Endothelial cell of umbilical vein (primary cell): ENCODE data around the gene MYO1H. TPM values are rescaled to one million over a fixed set of nuclear protein-coding genes. Genes with fewer than 3 reads are reported as not detected.

Experiments
- BruUV-seq: library from RNA; stranded (reverse); fragments of 400-500 nt; replicated peaks from 2 replicates; lab custom pipeline; 2021; lab: Mats Ljungman, UMichigan
- CTCF ChIA-PET: fragments of 300-600, 350-600 bp; sonication (Branson Sonifier 250); formaldehyde crosslinking; loops from one replicate; lab custom pipeline; 2021; ENCODE audit warnings: antibody characterized with exemption, inconsistent platforms; lab: Charles Lee
- POLR2A ChIA-PET: fragments of 300-600, 350-600 bp; sonication (Branson Sonifier 250); formaldehyde crosslinking; loops from one replicate; lab custom pipeline; 2021; ENCODE audit warnings: antibody characterized with exemption, inconsistent platforms; lab: Charles Lee
- DNase-seq: peaks from one replicate; pipeline ENCODE4 v3.0.0-alpha.2; 2011; ENCODE audit warnings: low read depth, low spot score
- FAIRE-seq: peaks from 2 replicates; lab custom pipeline; 2011; peaks lifted over from hg19 to GRCh38; lab: Jason Lieb, UNC
- H2AFZ ChIP-seq: 2 replicates; pipeline ENCODE4 v1.6.0; 2012; ENCODE audit warnings: low read depth, low read length, control low read depth, inconsistent platforms
- H3K27ac ChIP-seq: 2 replicates; pipeline ENCODE4 v1.5.1; 2011; ENCODE audit warnings: low read depth, mild to moderate bottlenecking, control low read depth, low read length, moderate library complexity; ENCODE audit not compliant: insufficient read depth
- H3K27me3 ChIP-seq, 2 experiments: 2 replicates each; pipeline versions ENCODE4 v1.6.0 to v1.6.1; 2011; ENCODE audit warnings: low read length in 2 of 2, mixed read lengths in 1 of 2; ENCODE audit not compliant: control insufficient read depth in 2 of 2, insufficient read depth in 2 of 2
- H3K36me3 ChIP-seq, 2 experiments: 2 replicates in 1 of 2; 3 replicates in 1 of 2; pipeline ENCODE4 v1.5.1; 2011; ENCODE audit warnings: low read length in 2 of 2, mild to moderate bottlenecking in 1 of 2, moderate library complexity in 1 of 2; ENCODE audit not compliant: control insufficient read depth in 2 of 2, insufficient read depth in 2 of 2; ENCODE audit errors: extremely low read depth in 1 of 2
- H3K4me1 ChIP-seq: 3 replicates; pipeline ENCODE4 v1.5.1; 2011; ENCODE audit warnings: mild to moderate bottlenecking, low read length; ENCODE audit not compliant: control insufficient read depth, insufficient read depth; ENCODE audit errors: extremely low read depth
- H3K4me2 ChIP-seq: 2 replicates; pipeline ENCODE4 v1.6.1; 2011; ENCODE audit warnings: low read length, control low read depth, mixed read lengths; ENCODE audit not compliant: insufficient read depth
- H3K4me3 ChIP-seq, 3 experiments: fragments of 200-600 bp in 1 of 3; sonication (generic), shearing (Covaris generic) in 1 of 3; replicated peaks in 1 of 3; 2 replicates each; pipeline ENCODE4 v1.5.1; 2011 to 2016; ENCODE audit warnings: control low read depth in 3 of 3, low read length in 3 of 3, mild to moderate bottlenecking in 2 of 3, inconsistent platforms in 1 of 3, low read depth in 1 of 3, moderate library complexity in 1 of 3; ENCODE audit not compliant: insufficient read depth in 1 of 3
- H3K79me2 ChIP-seq: 2 replicates; pipeline ENCODE4 v1.6.0; 2012; ENCODE audit warnings: low read length, inconsistent platforms; ENCODE audit not compliant: control insufficient read depth, insufficient read depth
- H3K9ac ChIP-seq: replicated peaks from 2 replicates; pipeline ENCODE3; 2011; ENCODE audit warnings: low read length, control low read depth; ENCODE audit not compliant: insufficient read depth; ENCODE audit errors: extremely low read depth
- H3K9me1 ChIP-seq: replicated peaks from 3 replicates; pipeline ENCODE4 v1.6.0; 2011; ENCODE audit warnings: mild to moderate bottlenecking, low read length; ENCODE audit not compliant: control insufficient read depth, insufficient read depth; ENCODE audit errors: extremely low read depth
- H3K9me3 ChIP-seq: replicated peaks from 2 replicates; pipeline ENCODE4 v1.5.1; 2012; ENCODE audit warnings: low read length, inconsistent platforms; ENCODE audit not compliant: control insufficient read depth, insufficient read depth
- H4K20me1 ChIP-seq: replicated peaks from 2 replicates; pipeline ENCODE3; 2011; ENCODE audit warnings: mild to moderate bottlenecking, low read length; ENCODE audit not compliant: control insufficient read depth, insufficient read depth; ENCODE audit errors: extremely low read depth
- CTCF ChIP-seq, 2 donors: IDR thresholded peaks; 1 replicate in 1 of 2; 2 replicates in 1 of 2; pipeline ENCODE4 v1.5.1; 2011; ENCODE audit warnings: low read length in 2 of 2, mild to moderate bottlenecking in 2 of 2, moderate library complexity in 2 of 2, control low read depth in 1 of 2, inconsistent platforms in 1 of 2, low read depth in 1 of 2; ENCODE audit not compliant: insufficient read depth in 1 of 2; ENCODE audit errors: extremely low read depth in 1 of 2
- EZH2 ChIP-seq: IDR thresholded peaks from 2 replicates; pipeline ENCODE4 v1.6.1; 2012; ENCODE audit warnings: borderline replicate concordance, low read depth, mild to moderate bottlenecking, moderate library complexity, low read length, inconsistent platforms; ENCODE audit not compliant: severe bottlenecking
- GATA2 ChIP-seq: IDR thresholded peaks from 2 replicates; pipeline ENCODE4 v1.7.0; 2011; ENCODE audit warnings: low read depth, mild to moderate bottlenecking, moderate library complexity, mixed read lengths, low read length; ENCODE audit not compliant: insufficient read length, insufficient read depth
- MYC ChIP-seq: IDR thresholded peaks from one replicate; pipeline ENCODE4 v1.6.1; 2011; ENCODE audit warnings: mild to moderate bottlenecking, low read depth, low read length
- POLR2A ChIP-seq: IDR thresholded peaks from 2 replicates; pipeline ENCODE4 v1.6.1; 2012; ENCODE audit warnings: low read depth, mild to moderate bottlenecking, control low read depth, low read length
- dilution Hi-C: fragments of 300-500 bp; cut with MboI; formaldehyde crosslinking; loops from one replicate; pipeline ENCODE4 v1.15.0; 2019; ENCODE audit warnings: low sequenced_read_pairs; ENCODE audit not compliant: extremely low pct_ligation_motif_present
- intact Hi-C: fragments of 100-400 bp; cut with micrococcal nuclease; formaldehyde crosslinking; loops from one replicate; pipeline ENCODE4 v1.10.0; 2022
- polyA plus RNA-seq, 4 experiments: library from polyadenylated mRNA; depleted of rRNA in 3 of 4; stranded (reverse) in 3 of 4; unstranded in 1 of 4; fragments of >200 nt; gene quantifications; 2 replicates each; pipeline versions ENCODE4 v1.2.1 to v1.2.3, GENCODE V29; 2011 to 2012; ENCODE audit warnings: missing spikeins in 1 of 4
- total RNA-seq: library from RNA; stranded (reverse); gene quantifications from 2 replicates; pipeline ENCODE4 v1.2.3, GENCODE V29; 2021

Gene MYO1H
- total and polyA plus RNA-seq, 2 donors (not counting 3 experiments of a cell fraction or from before 2014, with no cell fraction given), result not detected

DNA sequence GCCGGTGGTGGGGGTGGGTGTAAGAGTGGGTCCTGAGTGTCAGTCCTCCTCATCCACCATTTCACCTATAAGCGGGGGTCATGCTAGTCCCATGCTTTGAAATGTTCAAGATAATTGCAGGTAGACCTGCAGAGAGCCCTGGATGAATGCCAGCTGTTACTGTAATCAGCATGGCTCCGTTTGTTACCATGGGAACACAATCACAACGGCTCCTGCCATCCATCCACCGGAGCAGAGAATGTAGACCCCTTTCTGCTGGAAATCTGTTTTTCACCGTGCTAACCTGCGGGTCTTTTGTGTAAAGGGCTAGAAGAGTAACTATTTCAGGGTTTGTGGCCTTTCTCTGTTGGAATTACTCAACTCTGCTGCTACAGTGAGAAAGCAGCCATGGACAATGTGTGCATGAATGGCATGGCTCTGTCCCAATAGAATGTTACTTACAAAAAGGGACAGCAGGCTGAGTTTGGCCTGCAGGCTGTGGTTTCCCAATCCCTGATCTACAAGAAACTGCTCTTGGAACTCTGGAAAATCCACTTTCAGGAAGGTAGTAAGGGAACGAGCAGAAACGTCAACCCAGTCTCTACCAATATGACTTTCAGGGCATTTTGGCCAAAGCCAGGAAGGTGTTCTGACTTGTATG is 93.3 kb downstream of the MYO1H start:
- no peak overlapping the region for H3K4me2 ChIP-seq
- FAIRE-seq (no peak), DNase-seq (no peak)
- H4K20me1 ChIP-seq, result no peaks in the 10 kb centered on the region
- no peak overlapping the region for H3K4me3 ChIP-seq
- no peaks in the 10 kb centered on the region for H3K4me1 ChIP-seq
- no peaks in the 10 kb centered on the region for H3K27me3 ChIP-seq
- intact Hi-C loops, result no loop called here
- no peaks in the 10 kb centered on the region for H3K9me1 ChIP-seq
- no peak overlapping the region for H3K27ac ChIP-seq
- no peak overlapping the region for H3K9ac ChIP-seq
- CTCF ChIA-PET, result interaction anchor here (1.2 kb wide), 1 partner anchor 13 kb away, joined by 5 read pairs; no protein-coding TSS in a partner anchor
- no peaks in the 10 kb centered on the region for H3K36me3 ChIP-seq
- no TSS peak for BruUV-seq
- H2AFZ ChIP-seq, result no peak overlapping the region
- no peaks in the 10 kb centered on the region for H3K79me2 ChIP-seq
- dilution Hi-C loops, result no loop called here
- TF ChIP-seq EZH2, result no peak
- no peak for TF ChIP-seq MYC
- no peak for TF ChIP-seq CTCF (IDR thresholded peaks at IDR 0.05; ENCODE audit: extremely low read depth in 1 of 2, insufficient read depth in 1 of 2, low read depth in 1 of 2, low read length in 2 of 2)
- TF ChIP-seq POLR2A, result no peak
- TF ChIP-seq GATA2, result no peak
- POLR2A ChIA-PET, result no interaction called here
- no peaks in the 10 kb centered on the region for H3K9me3 ChIP-seq
